IMR-90 (cell line): ENCODE data around the gene CORO7. TPM values are rescaled to one million over a fixed set of nuclear protein-coding genes. Genes with fewer than 3 reads are reported as not detected.

Source experiments
- ATAC-seq: fragments of 200-7000 bp; cut with Tn5 transposase; 2 replicates; pipeline ENCODE4 v1.9.1; 2020; ENCODE audit warnings: low read depth, mild to moderate bottlenecking, moderate library complexity
- BruUV-seq: library from RNA; stranded (reverse); fragments of 400-500 nt; replicated peaks from 2 replicates; lab custom pipeline; 2021; lab: Mats Ljungman, UMichigan
- CTCF ChIA-PET: fragments of 300-600 bp; formaldehyde crosslinking; extraction: SDS; loops from one replicate; lab custom pipeline; 2021; ENCODE audit warnings: antibody characterized with exemption; lab: Yijun Ruan, JAX
- POLR2A ChIA-PET: fragments of 300-600 bp; sonication (Branson Sonifier 250); formaldehyde crosslinking; loops from one replicate; lab custom pipeline; 2022; ENCODE audit warnings: antibody characterized with exemption; ENCODE audit not compliant: unreplicated experiment; lab: Charles Lee
- DNase-seq: peaks from one replicate; pipeline ENCODE4 v3.0.0; 2013
- H2AFZ ChIP-seq: replicated peaks from 2 replicates; pipeline ENCODE3; 2013; ENCODE audit warnings: low read length, mild to moderate bottlenecking; ENCODE audit not compliant: poor library complexity
- H2AK5ac ChIP-seq: 2 replicates; pipeline ENCODE4 v1.6.1; 2013; ENCODE audit warnings: low read depth, low read length, inconsistent platforms
- H2AK9ac ChIP-seq: replicated peaks from 2 replicates; pipeline ENCODE3; 2013; ENCODE audit warnings: mild to moderate bottlenecking, low read depth, low read length, moderate library complexity; ENCODE audit not compliant: poor library complexity
- H2BK120ac ChIP-seq: 2 replicates; pipeline ENCODE4 v1.6.1; 2013; ENCODE audit warnings: low read depth, low read length, inconsistent platforms
- H2BK15ac ChIP-seq: 3 replicates; pipeline ENCODE4 v1.6.1; 2013; ENCODE audit warnings: low read depth, low read length, inconsistent platforms
- H2BK20ac ChIP-seq: 2 replicates; pipeline ENCODE4 v1.6.1; 2013; ENCODE audit warnings: low read depth, mild to moderate bottlenecking, inconsistent platforms, low read length, moderate library complexity
- H2BK5ac ChIP-seq: 2 replicates; pipeline ENCODE4 v1.6.1; 2013; ENCODE audit warnings: mild to moderate bottlenecking, low read depth, low read length, inconsistent platforms; ENCODE audit not compliant: poor library complexity, severe bottlenecking
- H3K14ac ChIP-seq: replicated peaks from 2 replicates; pipeline ENCODE4 v1.6.1; 2013; ENCODE audit warnings: low read depth, low read length, inconsistent platforms
- H3K18ac ChIP-seq: 2 replicates; pipeline ENCODE4 v1.6.1; 2013; ENCODE audit warnings: low read depth, low read length, control low read depth
- H3K23ac ChIP-seq: 2 replicates; pipeline ENCODE4 v1.6.1; 2013; ENCODE audit warnings: low read depth, low read length, inconsistent platforms
- H3K27ac ChIP-seq: 2 replicates; pipeline ENCODE4 v1.5.1; 2013; ENCODE audit warnings: mild to moderate bottlenecking, control low read depth, low read length; ENCODE audit not compliant: insufficient read depth
- H3K27me3 ChIP-seq: 2 replicates; pipeline ENCODE4 v1.6.1; 2013; ENCODE audit warnings: low read length; ENCODE audit not compliant: control insufficient read depth, insufficient read depth
- H3K36me3 ChIP-seq: 2 replicates; pipeline ENCODE4 v1.6.1; 2013; ENCODE audit warnings: low read length, mixed read lengths; ENCODE audit not compliant: control insufficient read depth, insufficient read depth
- H3K4ac ChIP-seq: 2 replicates; pipeline ENCODE4 v1.6.1; 2013; ENCODE audit warnings: low read depth, low read length, inconsistent platforms
- H3K4me1 ChIP-seq: 2 replicates; pipeline ENCODE4 v1.6.1; 2013; ENCODE audit warnings: low read length, mixed read lengths; ENCODE audit not compliant: control insufficient read depth, insufficient read depth
- H3K4me2 ChIP-seq: 2 replicates; pipeline ENCODE4 v1.6.1; 2013; ENCODE audit warnings: low read depth, mild to moderate bottlenecking, control low read depth, low read length, moderate library complexity
- H3K4me3 ChIP-seq: 2 replicates; pipeline ENCODE4 v1.5.1; 2013; ENCODE audit warnings: low read depth, mild to moderate bottlenecking, control low read depth, low read length, moderate library complexity; ENCODE audit not compliant: insufficient read depth
- H3K56ac ChIP-seq: 2 replicates; pipeline ENCODE4 v1.6.1; 2013; ENCODE audit warnings: low read length, inconsistent platforms; ENCODE audit not compliant: insufficient read depth; ENCODE audit errors: extremely low read depth
- H3K79me1 ChIP-seq, 2 experiments: 2 replicates each; pipeline ENCODE4 v1.6.1; 2013; ENCODE audit warnings: low read length in 2 of 2, inconsistent platforms in 1 of 2, low read depth in 1 of 2
- H3K9ac ChIP-seq: 2 replicates; pipeline ENCODE4 v1.6.1; 2013; ENCODE audit warnings: low read depth, low read length, control low read depth
- H3K9me1 ChIP-seq: 2 replicates; pipeline ENCODE4 v1.6.1; 2013; ENCODE audit warnings: low read length, inconsistent platforms; ENCODE audit not compliant: insufficient read depth
- H3K9me3 ChIP-seq: 2 replicates; pipeline ENCODE4 v1.6.1; 2013; ENCODE audit warnings: low read length; ENCODE audit not compliant: control insufficient read depth, insufficient read depth
- H4K20me1 ChIP-seq: 2 replicates; pipeline ENCODE4 v1.6.1; 2013; ENCODE audit warnings: low read length, inconsistent platforms; ENCODE audit not compliant: insufficient read depth
- H4K5ac ChIP-seq: 2 replicates; pipeline ENCODE4 v1.6.1; 2013; ENCODE audit warnings: mild to moderate bottlenecking, low read depth, low read length, control low read depth
- H4K8ac ChIP-seq, 2 experiments: 2 replicates each; pipeline ENCODE4 v1.6.1; 2013; ENCODE audit warnings: low read depth in 2 of 2, low read length in 2 of 2, control low read depth in 1 of 2, inconsistent platforms in 1 of 2
- H4K91ac ChIP-seq: 2 replicates; pipeline ENCODE4 v1.6.1; 2013; ENCODE audit warnings: low read depth, low read length, inconsistent platforms; ENCODE audit not compliant: insufficient read depth
- BHLHE40 ChIP-seq: fragments of 150-350 bp; IDR thresholded peaks from 2 replicates; pipeline ENCODE4 v1.6.1; 2016; ENCODE audit warnings: mild to moderate bottlenecking, low read depth, low read length
- FOS ChIP-seq: fragments of 150-350 bp; IDR thresholded peaks from 2 replicates; pipeline ENCODE4 v1.6.1; 2016; ENCODE audit warnings: low read depth, low read length
- MAFK ChIP-seq: IDR thresholded peaks from 2 replicates; pipeline ENCODE4 v1.6.1; 2012; ENCODE audit warnings: low read depth, low read length, improper control_type of control experiment
- NFE2L2 ChIP-seq: fragments of 150-350 bp; IDR thresholded peaks from 2 replicates; pipeline ENCODE4 v1.6.1; 2016; ENCODE audit warnings: low read depth, mild to moderate bottlenecking, low read length
- POLR2A ChIP-seq: IDR thresholded peaks from 2 replicates; pipeline ENCODE4 v1.6.1; 2012; ENCODE audit warnings: mild to moderate bottlenecking, low read depth, low read length
- RAD21 ChIP-seq: IDR thresholded peaks from 2 replicates; pipeline ENCODE4 v1.6.1; 2012; ENCODE audit warnings: low read length, improper control_type of control experiment
- RFX5 ChIP-seq: IDR thresholded peaks from 2 replicates; pipeline ENCODE4 v1.8.0; 2012; ENCODE audit warnings: low read depth, mild to moderate bottlenecking, low read length, moderate library complexity
- WGBS, 2 experiments: methylation state at CpG; one replicate each; pipeline versions ENCODE4 v1.1.5 to v1.1.7; 2013; ENCODE audit warnings: missing lambda C conversion rate in 2 of 2; ENCODE audit not compliant: insufficient read length in 1 of 2; ENCODE audit errors: extremely low coverage in 2 of 2; 5-methylcytosine and 5-hydroxymethylcytosine counted together
- dilution Hi-C: fragments of 300-500 bp; cut with HindIII; formaldehyde crosslinking; loops from one replicate; pipeline ENCODE4 v1.14.3; 2018; ENCODE audit warnings: low sequenced_read_pairs; ENCODE audit not compliant: unreplicated experiment
- in situ Hi-C: fragments of 300-500 bp; cut with MboI; formaldehyde crosslinking; loops from 3 replicates; pipeline ENCODE4 v1.14.3; 2019; ENCODE audit warnings: low sequenced_read_pairs, inconsistent platforms, mixed read lengths
- intact Hi-C: fragments of 100-400 bp; cut with micrococcal nuclease; formaldehyde crosslinking; loops from 2 replicates; pipeline ENCODE4 v1.10.0; 2022
- polyA plus RNA-seq, 3 experiments: library from polyadenylated mRNA; depleted of rRNA; stranded (reverse); fragments of >200 nt; gene quantifications; 2 replicates each; pipeline ENCODE4 v1.2.3, GENCODE V29; 2012; ENCODE audit warnings: low replicate concordance in 1 of 3
- total RNA-seq: library from RNA; depleted of rRNA; stranded (reverse); fragments of >200 nt; gene quantifications from 2 replicates; pipeline ENCODE4 v1.2.3, GENCODE V29; 2012
- TF ChIP-seq, protein P1 (sequence below): conservative IDR thresholded peaks from 2 replicates; pipeline ENCODE4 v1.5.1; 2012; ENCODE audit warnings: mild to moderate bottlenecking, low read depth, low read length, improper control_type of control experiment

The CORO7 gene
- total and polyA plus RNA-seq, 2 of the 4 experiments (the other 2 are of a cell fraction): 6.3 to 26.7 TPM

- H3K79me1 ChIP-seq: peaks cover 22 to 61% of the 10 kb centered on the region in 2 experiments
- H3K4ac ChIP-seq: no peak overlapping the region
- no peak overlapping the region for H2BK5ac ChIP-seq
- H4K20me1 ChIP-seq: peaks cover 49% of the 10 kb centered on the region
- H2BK120ac ChIP-seq: no peak overlapping the region
- dilution Hi-C loops: no loop called here
- no peaks in the 10 kb centered on the region for H3K27me3 ChIP-seq
- H4K91ac ChIP-seq: no peak overlapping the region
- no peak overlapping the region for H2AK9ac ChIP-seq
- no CpG with 5 or more reads among the region's 5 CpGs for WGBS, 2 experiments
- H3K9me1 ChIP-seq: peaks cover 12% of the 10 kb centered on the region; the same call in 1 of the 2 replicates
- ChIA-PET POLR2A (no interaction called here), CTCF (no interaction called here)
- H3K23ac ChIP-seq: no peak overlapping the region
- H3K9ac ChIP-seq: no peak overlapping the region
- no peak overlapping the region for H3K27ac ChIP-seq
- no peak overlapping the region for H2AK5ac ChIP-seq
- DNase-seq (no peak), ATAC-seq (no peak)
- no peak overlapping the region for H3K4me2 ChIP-seq
- TF ChIP-seq RAD21 (no peak), POLR2A (no peak), RFX5 (no peak), NFE2L2 (no peak), BHLHE40 (no peak), FOS (no peak), MAFK (no peak)
- TF ChIP-seq, protein P1, sequence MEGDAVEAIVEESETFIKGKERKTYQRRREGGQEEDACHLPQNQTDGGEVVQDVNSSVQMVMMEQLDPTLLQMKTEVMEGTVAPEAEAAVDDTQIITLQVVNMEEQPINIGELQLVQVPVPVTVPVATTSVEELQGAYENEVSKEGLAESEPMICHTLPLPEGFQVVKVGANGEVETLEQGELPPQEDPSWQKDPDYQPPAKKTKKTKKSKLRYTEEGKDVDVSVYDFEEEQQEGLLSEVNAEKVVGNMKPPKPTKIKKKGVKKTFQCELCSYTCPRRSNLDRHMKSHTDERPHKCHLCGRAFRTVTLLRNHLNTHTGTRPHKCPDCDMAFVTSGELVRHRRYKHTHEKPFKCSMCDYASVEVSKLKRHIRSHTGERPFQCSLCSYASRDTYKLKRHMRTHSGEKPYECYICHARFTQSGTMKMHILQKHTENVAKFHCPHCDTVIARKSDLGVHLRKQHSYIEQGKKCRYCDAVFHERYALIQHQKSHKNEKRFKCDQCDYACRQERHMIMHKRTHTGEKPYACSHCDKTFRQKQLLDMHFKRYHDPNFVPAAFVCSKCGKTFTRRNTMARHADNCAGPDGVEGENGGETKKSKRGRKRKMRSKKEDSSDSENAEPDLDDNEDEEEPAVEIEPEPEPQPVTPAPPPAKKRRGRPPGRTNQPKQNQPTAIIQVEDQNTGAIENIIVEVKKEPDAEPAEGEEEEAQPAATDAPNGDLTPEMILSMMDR: no peak
- BruUV-seq: no TSS peak
- no peak overlapping the region for H3K56ac ChIP-seq
- no peak overlapping the region for H4K5ac ChIP-seq
- intact Hi-C loops: no loop called here
- H3K9me3 ChIP-seq: no peaks in the 10 kb centered on the region
- H3K18ac ChIP-seq: no peak overlapping the region
- H3K14ac ChIP-seq: no peak overlapping the region
- no peak overlapping the region for H3K4me3 ChIP-seq
- H2BK20ac ChIP-seq: no peak overlapping the region
- no peak overlapping the region for H2AFZ ChIP-seq
- in situ Hi-C loops: no loop called here
- H4K8ac ChIP-seq: no peak overlapping the region
- H3K36me3 ChIP-seq: no peaks in the 10 kb centered on the region; the same call in 1 of the 2 replicates
- H3K4me1 ChIP-seq: peaks cover 10% of the 10 kb centered on the region
- no peak overlapping the region for H2BK15ac ChIP-seq
Measured at GRCh38 chr16:4349332-4349731, 67.1 kb downstream of the CORO7 start.
